Lung microvascular endothelial cell (primary cell): ENCODE data around the gene CDK5R1. TPM values are rescaled to one million over a fixed set of nuclear protein-coding genes. Genes with fewer than 3 reads are reported as not detected.
A peak's percentile ranks its signal among the peaks of the same experiment; 100 is the strongest.

Source experiments
- DNase-seq, 2 donors: peaks; one replicate each; pipeline versions ENCODE4 v3.0.0 to v3.0.0-alpha.2; 2010; ENCODE audit warnings: low read depth in 2 of 2
- total RNA-seq: library from RNA; depleted of rRNA; stranded (reverse); fragments of >200 nt; gene quantifications from 2 replicates; pipeline ENCODE4 v1.2.1, GENCODE V29; 2014

The CDK5R1 gene
- total RNA-seq, 1 donor from 2014 or later: 2.2 TPM

GRCh38 chr17:32470405-32471167 lies 16.2 kb upstream of the CDK5R1 start:
- DNase-seq: no peak

GRCh38 chr17:32471652-32472051 lies 15.1 kb upstream of the CDK5R1 start:
- DNase-seq: no peak

- DNase-seq: no peak
These were observed 11.5 kb upstream of the CDK5R1 start for GRCh38 chr17:32475258-32475657.

GRCh38 chr17:32477220-32477619 lies 9.6 kb upstream of the CDK5R1 start:
- DNase-seq: no peak

- DNase-seq: no peak
These were observed 7.6 kb upstream of the CDK5R1 start for GRCh38 chr17:32479074-32479617.

- no peak for DNase-seq
These were observed 5.6 kb upstream of the CDK5R1 start for GRCh38 chr17:32481193-32481592.

GRCh38 chr17:32482568-32483320 lies 4.0 kb upstream of the CDK5R1 start:
- no peak for DNase-seq

GRCh38 chr17:32483451-32484019 lies 3.3 kb upstream of the CDK5R1 start:
- peak; percentile 68 to 76 for DNase-seq

GRCh38 chr17:32484041-32484461 lies 2.7 kb upstream of the CDK5R1 start:
- DNase-seq: no peak

GRCh38 chr17:32484628-32485027 lies 2.2 kb upstream of the CDK5R1 start:
- no peak for DNase-seq

- no peak for DNase-seq
These were observed 1.3 kb upstream of the CDK5R1 start for GRCh38 chr17:32485261-32486110.

GRCh38 chr17:32486111-32486700 lies 587 bp upstream of the CDK5R1 start:
- peak; percentile 78 to 88 for DNase-seq

- peak; percentile 22 to 36 for DNase-seq
These were observed 832 bp downstream of the CDK5R1 start for GRCh38 chr17:32487473-32488176.

- no peak for DNase-seq
These were observed 1.4 kb downstream of the CDK5R1 start for GRCh38 chr17:32488177-32488542.

- no peak for DNase-seq
These were observed 1.9 kb downstream of the CDK5R1 start for GRCh38 chr17:32488604-32489180.

- no peak for DNase-seq
These were observed 2.7 kb downstream of the CDK5R1 start for GRCh38 chr17:32489320-32490100.

- no peak for DNase-seq
These were observed 3.3 kb downstream of the CDK5R1 start for GRCh38 chr17:32490101-32490482.

- DNase-seq: no peak
These were observed 4.8 kb downstream of the CDK5R1 start for GRCh38 chr17:32491371-32492263.
